HCT116 (cell line): Measurements from ENCODE around the gene ZSWIM9.

ENCODE experiments used
- CBX3 ChIP-seq: IDR thresholded peaks from 2 replicates; pipeline ENCODE4 v1.6.1; 2012; ENCODE audit warnings: low read depth
- MAX ChIP-seq: IDR thresholded peaks from 2 replicates; pipeline ENCODE4 v1.6.1; 2012
- POLR2A ChIP-seq: IDR thresholded peaks from 2 replicates; pipeline ENCODE4 v1.7.0; 2011; ENCODE audit warnings: borderline replicate concordance; ENCODE audit not compliant: insufficient read depth, insufficient read length; ENCODE audit errors: extremely low read depth
- POLR2AphosphoS5 ChIP-seq: IDR thresholded peaks from 2 replicates; pipeline ENCODE4 v1.6.1; 2011; ENCODE audit warnings: mild to moderate bottlenecking, low read depth, low read length, moderate library complexity
- SIN3A ChIP-seq: IDR thresholded peaks from 2 replicates; pipeline ENCODE4 v1.6.1; 2012; ENCODE audit warnings: low read depth
- TF ChIP-seq, protein P1 (sequence below), 3 experiments: fragments of 200-600 bp in 1 of 3; sonication (generic) in 1 of 3; IDR thresholded peaks in 2 of 3; conservative IDR thresholded peaks in 1 of 3; 2 replicates each; pipeline ENCODE4 v1.5.1; 2012 to 2017; ENCODE audit warnings: low read depth in 2 of 3, low read length in 2 of 3, antibody characterized with exemption in 1 of 3, borderline replicate concordance in 1 of 3, control low read depth in 1 of 3, mild to moderate bottlenecking in 1 of 3, mixed read lengths in 1 of 3, mixed run types in 1 of 3, moderate library complexity in 1 of 3; ENCODE audit not compliant: insufficient read depth in 1 of 3

GRCh38 chr19:48121909-48122371 is 48.5 kb upstream of the ZSWIM9 start:
- no peak for TF ChIP-seq MAX
- TF ChIP-seq, protein P1, sequence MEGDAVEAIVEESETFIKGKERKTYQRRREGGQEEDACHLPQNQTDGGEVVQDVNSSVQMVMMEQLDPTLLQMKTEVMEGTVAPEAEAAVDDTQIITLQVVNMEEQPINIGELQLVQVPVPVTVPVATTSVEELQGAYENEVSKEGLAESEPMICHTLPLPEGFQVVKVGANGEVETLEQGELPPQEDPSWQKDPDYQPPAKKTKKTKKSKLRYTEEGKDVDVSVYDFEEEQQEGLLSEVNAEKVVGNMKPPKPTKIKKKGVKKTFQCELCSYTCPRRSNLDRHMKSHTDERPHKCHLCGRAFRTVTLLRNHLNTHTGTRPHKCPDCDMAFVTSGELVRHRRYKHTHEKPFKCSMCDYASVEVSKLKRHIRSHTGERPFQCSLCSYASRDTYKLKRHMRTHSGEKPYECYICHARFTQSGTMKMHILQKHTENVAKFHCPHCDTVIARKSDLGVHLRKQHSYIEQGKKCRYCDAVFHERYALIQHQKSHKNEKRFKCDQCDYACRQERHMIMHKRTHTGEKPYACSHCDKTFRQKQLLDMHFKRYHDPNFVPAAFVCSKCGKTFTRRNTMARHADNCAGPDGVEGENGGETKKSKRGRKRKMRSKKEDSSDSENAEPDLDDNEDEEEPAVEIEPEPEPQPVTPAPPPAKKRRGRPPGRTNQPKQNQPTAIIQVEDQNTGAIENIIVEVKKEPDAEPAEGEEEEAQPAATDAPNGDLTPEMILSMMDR (IDR thresholded peaks at IDR 0.05 in 2 of 3, conservative IDR thresholded peaks at IDR 0.05 in 1 of 3; ENCODE audit: borderline replicate concordance in 1 of 3, insufficient read depth in 1 of 3, low read depth in 2 of 3, low read length in 2 of 3): no peak
- no peak for TF ChIP-seq POLR2AphosphoS5
- no peak for TF ChIP-seq POLR2A
- TF ChIP-seq SIN3A: no peak
- no peak for TF ChIP-seq CBX3
